ENCODE data around the gene SLC24A4. TPM values are rescaled to one million over a fixed set of nuclear protein-coding genes. Genes with fewer than 3 reads are reported as not detected.

Gene SLC24A4
- total RNA-seq, 1 experiment from 2014 or later: not detected

GRCh38 chr14:92380131-92380530 lies 57.2 kb downstream of the SLC24A4 start:
- DNase-seq (ENCODE audit: low read depth, low spot score) (no peak), ATAC-seq (no peak)
- ChIA-PET CTCF (no interaction called here), POLR2A (no interaction called here), RAD21 (ENCODE audit: low non-redundant PET in 1 of 2, low total read pairs in 2 of 2, uncharacterized antibody in 2 of 2, unreplicated experiment in 2 of 2) (no interaction called here)
- Histone ChIP-seq H4K20me1 (ENCODE audit: insufficient read depth) (no peaks in the 10 kb centered on the region), H3K9me3 (ENCODE audit: control insufficient read depth in 1 of 2, insufficient read depth in 1 of 2, low read depth in 1 of 2, low read length in 2 of 2) (no peaks in the 10 kb centered on the region), H2AFZ (ENCODE audit: low read depth, low read length, poor library complexity, severe bottlenecking) (no peak overlapping the region), H3K27me3 (ENCODE audit: insufficient read depth, low read length) (no peaks in the 10 kb centered on the region), H3K9ac (ENCODE audit: low read length) (no peak overlapping the region), H3K27ac (ENCODE audit: low read depth, low read length) (no peak overlapping the region), H3K4me3 (replicated peaks in 1 of 2; ENCODE audit: low read depth in 1 of 2, low read length in 2 of 2) (no peak overlapping the region), H3K4me2 (ENCODE audit: low read length) (no peak overlapping the region), H3K79me2 (ENCODE audit: insufficient read depth, low read length) (no peaks in the 10 kb centered on the region), H3K4me1 (ENCODE audit: control insufficient read depth in 1 of 2, insufficient read depth in 2 of 2, low read length in 2 of 2) (no peaks in the 10 kb centered on the region), H3K36me3 (ENCODE audit: control insufficient read depth in 1 of 2, insufficient read depth in 2 of 2, low read length in 2 of 2) (no peaks in the 10 kb centered on the region), H3K9me2 (ENCODE audit: insufficient read depth) (no peaks in the 10 kb centered on the region)
- TF ChIP-seq ZBTB33 (IDR thresholded peaks at IDR 0.05; ENCODE audit: extremely low read depth, insufficient replicate concordance, low read length) (no peak), SIN3A (IDR thresholded peaks at IDR 0.05; ENCODE audit: low read depth) (no peak), EZH2 (IDR thresholded peaks at IDR 0.05) (no peak), CEBPB (IDR thresholded peaks at IDR 0.05; ENCODE audit: low read depth) (no peak), ZNF274 (IDR thresholded peaks at IDR 0.05; ENCODE audit: low read depth, low read length) (no peak), JUND (IDR thresholded peaks at IDR 0.05) (no peak), ELF1 (IDR thresholded peaks at IDR 0.05; ENCODE audit: borderline replicate concordance, low read depth) (no peak), MAX (IDR thresholded peaks at IDR 0.05) (no peak), POLR2AphosphoS5 (IDR thresholded peaks at IDR 0.05; ENCODE audit: low read depth, low read length) (no peak), FOSL1 (IDR thresholded peaks at IDR 0.05; ENCODE audit: low read depth) (no peak), ATF3 (IDR thresholded peaks at IDR 0.05) (no peak)
- intact Hi-C loops (cut with micrococcal nuclease): no loop called here
- no TSS peak for BruUV-seq (replicated peaks)
